ENCODE data around the gene STAT4. TPM values are rescaled to one million over a fixed set of nuclear protein-coding genes. Genes with fewer than 3 reads are reported as not detected.

STAT4 gene
- total RNA-seq, 1 experiment from 2014 or later: 0.33 TPM

DNA sequence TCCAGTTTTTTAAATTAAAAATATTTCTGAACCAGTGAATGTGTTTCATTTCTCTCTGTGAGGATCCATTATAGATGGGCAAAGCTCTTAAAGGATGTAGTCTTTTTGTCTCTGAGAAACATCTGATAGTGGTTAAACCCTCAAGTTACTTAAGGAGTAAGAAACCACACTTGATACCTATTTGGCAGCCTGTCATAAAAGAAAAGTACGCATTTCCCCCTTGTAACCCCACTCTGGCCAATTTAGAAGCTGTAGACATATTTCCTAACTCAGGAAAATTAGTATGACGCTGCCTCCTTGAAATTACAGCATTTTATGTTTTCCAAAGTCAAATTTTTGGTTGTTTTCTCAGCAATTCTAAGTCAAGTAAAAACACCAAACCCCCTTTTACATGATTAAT lies 2.0 kb downstream of the STAT4 start:
- no peak overlapping the region for H3K23ac ChIP-seq (ENCODE audit: insufficient read length, low read depth, low read length)
- no peak overlapping the region for H4K91ac ChIP-seq (ENCODE audit: insufficient read length, low read depth, low read length)
- no peak overlapping the region for H4K8ac ChIP-seq (replicated peaks; ENCODE audit: insufficient read length, low read depth, low read length)
- no peaks in the 10 kb centered on the region; the same call in 1 of the 2 replicates for H3K4me1 ChIP-seq (ENCODE audit: insufficient read depth, low read length)
- no peak overlapping the region for H3K9ac ChIP-seq (ENCODE audit: extremely low read depth, insufficient read length, low read length)
- no peak overlapping the region for H3K14ac ChIP-seq (ENCODE audit: insufficient read depth, low read length)
- no peak overlapping the region for H2AFZ ChIP-seq (ENCODE audit: low read length)
- H2AK5ac ChIP-seq (ENCODE audit: insufficient read length, low read length): no peak overlapping the region
- Mint-ChIP-seq H3K4me1 (peaks cover 7 to 8% of the 10 kb centered on the region in 2 experiments), H3K27me3 (ENCODE audit: low read depth) (peaks cover 26% of the 10 kb centered on the region), H3K9me3 (no peaks in the 10 kb centered on the region), H3K36me3 (ENCODE audit: insufficient read depth in 1 of 3, low read depth in 3 of 3) (no peaks in the 10 kb centered on the region), H3K27ac (no peak overlapping the region), H3K4me3 (no peak overlapping the region)
- no peak overlapping the region for H2BK120ac ChIP-seq (ENCODE audit: low read depth, low read length, poor library complexity, severe bottlenecking)
- H3K4ac ChIP-seq (ENCODE audit: low read depth, low read length): no peak overlapping the region
- H3K9me3 ChIP-seq (ENCODE audit: control insufficient read depth, low read depth, low read length): no peaks in the 10 kb centered on the region
- peaks cover 9% of the 10 kb centered on the region for H3K23me2 ChIP-seq (ENCODE audit: insufficient read length, low read depth, low read length, poor library complexity, severe bottlenecking)
- DNase-seq: no peak
- no peaks in the 10 kb centered on the region for H3K27me3 ChIP-seq (ENCODE audit: insufficient read depth, low read length)
- no peak overlapping the region for H2BK12ac ChIP-seq (ENCODE audit: insufficient read length, low read depth, low read length)
- TF ChIP-seq, protein P1, sequence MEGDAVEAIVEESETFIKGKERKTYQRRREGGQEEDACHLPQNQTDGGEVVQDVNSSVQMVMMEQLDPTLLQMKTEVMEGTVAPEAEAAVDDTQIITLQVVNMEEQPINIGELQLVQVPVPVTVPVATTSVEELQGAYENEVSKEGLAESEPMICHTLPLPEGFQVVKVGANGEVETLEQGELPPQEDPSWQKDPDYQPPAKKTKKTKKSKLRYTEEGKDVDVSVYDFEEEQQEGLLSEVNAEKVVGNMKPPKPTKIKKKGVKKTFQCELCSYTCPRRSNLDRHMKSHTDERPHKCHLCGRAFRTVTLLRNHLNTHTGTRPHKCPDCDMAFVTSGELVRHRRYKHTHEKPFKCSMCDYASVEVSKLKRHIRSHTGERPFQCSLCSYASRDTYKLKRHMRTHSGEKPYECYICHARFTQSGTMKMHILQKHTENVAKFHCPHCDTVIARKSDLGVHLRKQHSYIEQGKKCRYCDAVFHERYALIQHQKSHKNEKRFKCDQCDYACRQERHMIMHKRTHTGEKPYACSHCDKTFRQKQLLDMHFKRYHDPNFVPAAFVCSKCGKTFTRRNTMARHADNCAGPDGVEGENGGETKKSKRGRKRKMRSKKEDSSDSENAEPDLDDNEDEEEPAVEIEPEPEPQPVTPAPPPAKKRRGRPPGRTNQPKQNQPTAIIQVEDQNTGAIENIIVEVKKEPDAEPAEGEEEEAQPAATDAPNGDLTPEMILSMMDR (conservative IDR thresholded peaks at IDR 0.05): no peak
- WGBS (ENCODE audit: extremely low coverage, insufficient read length, low lambda C conversion rate): no CpG with 5 or more reads among the region's 2 CpGs
- H3K27ac ChIP-seq (ENCODE audit: insufficient read length, low read depth, low read length): no peak overlapping the region
- H3K56ac ChIP-seq (ENCODE audit: insufficient read length, low read depth, low read length): no peak overlapping the region
- H3K18ac ChIP-seq (ENCODE audit: insufficient read length, low read depth, low read length): no peak overlapping the region
- no peak overlapping the region for H2BK5ac ChIP-seq (ENCODE audit: insufficient read length, low read length)
- H3K79me2 ChIP-seq (ENCODE audit: insufficient read depth, low read length): no peaks in the 10 kb centered on the region
- H3T11ph ChIP-seq (ENCODE audit: low read length): no peak overlapping the region
- H3K4me2 ChIP-seq (ENCODE audit: insufficient read depth, insufficient read length, low read length): no peak overlapping the region
- no peak overlapping the region for H4K5ac ChIP-seq (ENCODE audit: insufficient read length, low read depth, low read length)
- H2BK15ac ChIP-seq (ENCODE audit: low read depth, low read length): no peak overlapping the region
- H2BK20ac ChIP-seq (ENCODE audit: low read depth, low read length, poor library complexity, severe bottlenecking): no peak overlapping the region
- no peaks in the 10 kb centered on the region for H4K20me1 ChIP-seq (ENCODE audit: control insufficient read depth, insufficient read depth, insufficient read length)
- H3K79me1 ChIP-seq (ENCODE audit: insufficient read depth, low read depth, low read length, poor library complexity, severe bottlenecking): no peaks in the 10 kb centered on the region
